Measurements from ENCODE around the gene IMPDH1. TPM values are rescaled to one million over a fixed set of nuclear protein-coding genes. Genes with fewer than 3 reads are reported as not detected.

The IMPDH1 gene
- total and polyA plus RNA-seq, 9 of the 15 experiments (the other 6 are each of a cell fraction or from before 2014, with no cell fraction given) = 0.80 to 118 (median 64.3) TPM

GRCh38 chr7:128455543-128456254 lies 45.9 kb upstream of the IMPDH1 start, which contains the start of gene HILPDA (continued):
- TF ChIP-seq ZNF3 (CRISPR knock-in tag; IDR thresholded peaks at IDR 0.05) = no peak
- no peak for TF ChIP-seq FOXP1 (CRISPR knock-in tag; IDR thresholded peaks at IDR 0.05)
- no peak; the same call in 1 of the 2 replicates for TF ChIP-seq STAG1 (CRISPR knock-in tag; IDR thresholded peaks at IDR 0.05; ENCODE audit: borderline replicate concordance)
- no peak for TF ChIP-seq ZFP1 (CRISPR knock-in tag; IDR thresholded peaks at IDR 0.05)
- TF ChIP-seq SAFB (IDR thresholded peaks at IDR 0.05; ENCODE audit: borderline replicate concordance, low read depth, low read length) = peak; percentile 68; the same call in 1 of the 2 replicates
- peak; percentile 60; the same call in 1 of the 2 replicates for TF ChIP-seq ZBTB17 (CRISPR knock-in tag; IDR thresholded peaks at IDR 0.05)
- peak; percentile 37; the same call in 1 of the 2 replicates for TF ChIP-seq RFX1 (IDR thresholded peaks at IDR 0.05)
- 0 out of 2 replicates have a peak, but pooled peaks have one; percentile 56 for TF ChIP-seq ZNF232 (CRISPR knock-in tag; IDR thresholded peaks at IDR 0.05)
- peak; percentile 78 for TF ChIP-seq LCOR (CRISPR knock-in tag; IDR thresholded peaks at IDR 0.05)
- no peak for TF ChIP-seq SMAD1 (IDR thresholded peaks at IDR 0.05; ENCODE audit: low read depth, low read length, partially characterized antibody)
- peak; percentile 36; the same call in 1 of the 2 replicates for TF ChIP-seq ATF3 (IDR thresholded peaks at IDR 0.05)
- TF ChIP-seq ATF3 (CRISPR knock-in tag; conservative IDR thresholded peaks at IDR 0.05) = peak; percentile 73; the same call in 1 of the 2 replicates
- no peak for TF ChIP-seq NR0B1 (IDR thresholded peaks at IDR 0.05; ENCODE audit: partially characterized antibody)
- TF ChIP-seq POLR2A (conservative IDR thresholded peaks at IDR 0.05) = peak; percentile 87
- peak; percentile 96 for TF ChIP-seq RBFOX2 (IDR thresholded peaks at IDR 0.05; ENCODE audit: low read depth, low read length)
- no peak for TF ChIP-seq NFE2L1 (tag; IDR thresholded peaks at IDR 0.05; ENCODE audit: borderline replicate concordance, low read depth)
- TF ChIP-seq ZC3H11A (IDR thresholded peaks at IDR 0.05; ENCODE audit: low read depth, low read length) = 0 out of 2 replicates have a peak, but pooled peaks have one; percentile 79
- TF ChIP-seq KAT7 (CRISPR knock-in tag; IDR thresholded peaks at IDR 0.05; ENCODE audit: borderline replicate concordance) = 0 out of 2 replicates have a peak, but pooled peaks have one; percentile 6
- TF ChIP-seq POLR2H (tag; IDR thresholded peaks at IDR 0.05; ENCODE audit: low read depth) = peak; percentile 88
- no peak for TF ChIP-seq USF2 (CRISPR knock-in tag; IDR thresholded peaks at IDR 0.05)
- no peak for TF ChIP-seq ATF1 (CRISPR knock-in tag; IDR thresholded peaks at IDR 0.05)
- TF ChIP-seq ATF1 (tag; IDR thresholded peaks at IDR 0.05) = peak; percentile 92
- no peak for TF ChIP-seq ARID3B (CRISPR knock-in tag; IDR thresholded peaks at IDR 0.05; ENCODE audit: borderline replicate concordance)
- no peak for TF ChIP-seq NCOA1 (IDR thresholded peaks at IDR 0.05; ENCODE audit: low read depth)
- no peak for TF ChIP-seq ELF1 (tag; IDR thresholded peaks at IDR 0.05)
